22Rv1 (cell line): Measurements from ENCODE around the gene TMEM150C.
"Not testable (repeated sequence)": the region's sequence is repeated elsewhere in the genome, so short reads cannot be mapped to it uniquely, and the experiment has no call there.

Experiments
- H3K27ac ChIP-seq: fragments of 450-650 bp; 2 replicates; pipeline ENCODE4 v1.5.1; 2017
- CTCF ChIP-seq: fragments of 450-650 bp; IDR thresholded peaks from 2 replicates; pipeline ENCODE4 v1.5.1; 2017; ENCODE audit warnings: mild to moderate bottlenecking
- ZFX ChIP-seq: fragments of 450-650 bp; IDR thresholded peaks from 2 replicates; pipeline ENCODE4 v1.6.1; 2017; ENCODE audit warnings: antibody characterized with exemption, borderline replicate concordance

The TMEM150C gene

GRCh38 chr4:82473621-82474164 lies 88.1 kb downstream of the TMEM150C start:
- no peak overlapping the region for H3K27ac ChIP-seq
- TF ChIP-seq CTCF, result no peak
- no peak for TF ChIP-seq ZFX

- not testable (repeated sequence) for H3K27ac ChIP-seq
These were observed 88.7 kb downstream of the TMEM150C start for GRCh38 chr4:82473080-82473479.

- no peak overlapping the region for H3K27ac ChIP-seq
- TF ChIP-seq ZFX (no peak), CTCF (no peak)
These were observed 91.9 kb downstream of the TMEM150C start for GRCh38 chr4:82469791-82470345.

GRCh38 chr4:82467471-82467870 lies 94.3 kb downstream of the TMEM150C start:
- H3K27ac ChIP-seq, result no peak overlapping the region
- no peak for TF ChIP-seq ZFX
- TF ChIP-seq CTCF, result no peak

GRCh38 chr4:82463221-82463620 lies 98.6 kb downstream of the TMEM150C start:
- no peak overlapping the region for H3K27ac ChIP-seq
- TF ChIP-seq CTCF (no peak), ZFX (no peak)

GRCh38 chr4:82462415-82462831 lies 99.4 kb downstream of the TMEM150C start:
- no peak for TF ChIP-seq ZFX
- TF ChIP-seq CTCF, result peak; percentile 79
- H3K27ac ChIP-seq, result no peak overlapping the region

- no peak overlapping the region for H3K27ac ChIP-seq
These were observed 100.1 kb downstream of the TMEM150C start for GRCh38 chr4:82461710-82462109.

More at GRCh38 chr4:82461710-82462109, 100.1 kb downstream of the TMEM150C start:
- TF ChIP-seq CTCF, result no peak
- no peak for TF ChIP-seq ZFX
